ENCODE results near the gene FBXO44.

FBXO44 gene

DNA sequence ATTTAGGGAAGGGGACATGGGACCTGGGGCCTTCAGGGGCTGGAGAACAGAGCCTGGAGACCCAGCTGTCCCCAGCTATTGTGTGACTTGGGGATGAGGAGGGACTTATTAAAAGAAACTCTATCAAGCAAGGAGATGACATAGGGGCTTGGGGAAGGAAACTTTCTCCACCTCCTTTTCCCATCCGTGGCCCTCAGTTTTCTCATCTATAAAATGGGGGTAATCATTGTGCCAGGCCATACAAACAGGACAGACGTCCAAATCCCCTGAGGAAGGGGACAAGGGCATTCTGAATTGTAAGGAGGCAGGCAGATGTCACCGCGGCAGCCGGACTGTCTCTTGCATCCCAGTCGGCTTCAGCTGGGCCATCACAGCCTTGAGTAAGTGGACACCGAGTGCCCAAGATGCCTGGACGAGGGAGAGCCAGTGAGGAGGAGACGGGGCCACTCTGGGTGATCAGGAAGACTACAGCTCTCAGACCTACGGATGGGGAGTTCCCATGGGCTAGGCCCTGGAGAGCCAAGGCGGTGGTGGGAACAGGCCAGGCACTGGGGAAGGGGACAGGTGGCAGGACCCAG lies 2.4 kb upstream of the FBXO44 start:
- Histone ChIP-seq H3K9ac (ENCODE audit: low read length) (no peak overlapping the region), H3K36me3 (ENCODE audit: control insufficient read depth, insufficient read depth, low read length) (no peaks in the 10 kb centered on the region), H3K27me3 (ENCODE audit: control insufficient read depth, insufficient read depth, low read length) (peaks cover 38% of the 10 kb centered on the region), H3K9me3 (ENCODE audit: control insufficient read depth, low read length) (no peaks in the 10 kb centered on the region), H3K4me1 (ENCODE audit: control insufficient read depth, insufficient read depth, low read length) (peaks cover 41% of the 10 kb centered on the region), H3K4me3 (ENCODE audit: low read length) (no peak overlapping the region)

DNA sequence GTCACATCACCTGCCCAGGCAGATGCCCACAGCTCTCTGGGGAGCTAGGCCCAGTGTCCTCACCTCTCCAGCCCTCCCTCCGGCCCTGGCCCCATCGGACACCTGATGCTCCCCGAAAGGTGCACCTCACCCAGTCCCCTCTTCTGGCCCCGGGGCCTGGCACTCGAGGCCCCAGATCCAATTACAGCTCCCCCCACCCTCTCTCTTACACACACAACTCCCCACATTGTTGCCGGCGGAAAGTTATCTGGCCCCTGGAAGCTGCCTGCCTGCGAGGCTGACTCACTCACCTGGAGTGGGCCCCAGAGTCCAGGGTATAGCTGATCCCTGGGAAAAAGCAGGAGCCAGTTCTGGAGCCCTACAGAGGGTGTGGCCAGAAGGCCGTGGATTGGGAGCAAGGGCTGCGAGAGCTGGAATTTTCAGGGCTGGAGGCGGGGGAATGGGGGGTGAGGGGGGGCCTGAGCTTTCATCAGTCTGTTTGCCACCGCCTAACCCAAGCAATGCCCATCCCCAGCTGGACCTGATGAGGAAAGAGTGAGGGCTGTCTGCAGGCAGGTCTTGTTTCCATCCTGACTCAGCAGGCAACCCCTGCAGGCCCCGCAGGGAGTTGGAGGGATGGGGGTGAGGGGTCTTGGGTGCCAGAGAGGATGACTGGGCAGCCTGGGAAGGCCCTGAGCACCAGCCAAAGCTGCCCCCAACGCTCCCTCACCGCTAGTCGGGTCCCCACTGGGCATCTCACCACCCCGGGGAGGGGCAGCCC lies 1.4 kb upstream of the FBXO44 start:
- H3K4me3 ChIP-seq (ENCODE audit: low read length) = no peak overlapping the region
- H3K4me1 ChIP-seq (ENCODE audit: control insufficient read depth, insufficient read depth, low read length) = peaks cover 38% of the 10 kb centered on the region
- H3K9me3 ChIP-seq (ENCODE audit: control insufficient read depth, low read length) = no peaks in the 10 kb centered on the region
- H3K9ac ChIP-seq (ENCODE audit: low read length) = no peak overlapping the region
- no peaks in the 10 kb centered on the region for H3K36me3 ChIP-seq (ENCODE audit: control insufficient read depth, insufficient read depth, low read length)
- H3K27me3 ChIP-seq (ENCODE audit: control insufficient read depth, insufficient read depth, low read length) = peaks cover 28% of the 10 kb centered on the region

DNA sequence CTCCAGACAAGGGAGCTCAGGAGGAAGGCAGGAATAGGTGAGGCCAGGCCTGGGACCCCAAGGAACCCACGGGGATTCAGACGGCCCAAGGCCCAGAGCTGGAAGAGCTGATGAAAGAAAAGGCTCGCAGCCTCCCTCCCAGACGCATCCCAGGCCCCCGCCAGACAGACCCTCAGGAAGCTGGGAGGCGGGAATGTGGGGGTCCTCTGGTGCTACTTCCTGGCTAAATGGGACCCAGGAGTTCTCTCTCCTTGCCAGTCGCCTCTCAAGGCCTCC lies 878 bp upstream of the FBXO44 start:
- H3K9me3 ChIP-seq (ENCODE audit: control insufficient read depth, low read length) = no peaks in the 10 kb centered on the region
- H3K36me3 ChIP-seq (ENCODE audit: control insufficient read depth, insufficient read depth, low read length) = no peaks in the 10 kb centered on the region
- H3K4me3 ChIP-seq (ENCODE audit: low read length) = no peak overlapping the region
- H3K9ac ChIP-seq (ENCODE audit: low read length) = no peak overlapping the region
- H3K27me3 ChIP-seq (ENCODE audit: control insufficient read depth, insufficient read depth, low read length) = peaks cover 25% of the 10 kb centered on the region
- peaks cover 34% of the 10 kb centered on the region for H3K4me1 ChIP-seq (ENCODE audit: control insufficient read depth, insufficient read depth, low read length)

DNA sequence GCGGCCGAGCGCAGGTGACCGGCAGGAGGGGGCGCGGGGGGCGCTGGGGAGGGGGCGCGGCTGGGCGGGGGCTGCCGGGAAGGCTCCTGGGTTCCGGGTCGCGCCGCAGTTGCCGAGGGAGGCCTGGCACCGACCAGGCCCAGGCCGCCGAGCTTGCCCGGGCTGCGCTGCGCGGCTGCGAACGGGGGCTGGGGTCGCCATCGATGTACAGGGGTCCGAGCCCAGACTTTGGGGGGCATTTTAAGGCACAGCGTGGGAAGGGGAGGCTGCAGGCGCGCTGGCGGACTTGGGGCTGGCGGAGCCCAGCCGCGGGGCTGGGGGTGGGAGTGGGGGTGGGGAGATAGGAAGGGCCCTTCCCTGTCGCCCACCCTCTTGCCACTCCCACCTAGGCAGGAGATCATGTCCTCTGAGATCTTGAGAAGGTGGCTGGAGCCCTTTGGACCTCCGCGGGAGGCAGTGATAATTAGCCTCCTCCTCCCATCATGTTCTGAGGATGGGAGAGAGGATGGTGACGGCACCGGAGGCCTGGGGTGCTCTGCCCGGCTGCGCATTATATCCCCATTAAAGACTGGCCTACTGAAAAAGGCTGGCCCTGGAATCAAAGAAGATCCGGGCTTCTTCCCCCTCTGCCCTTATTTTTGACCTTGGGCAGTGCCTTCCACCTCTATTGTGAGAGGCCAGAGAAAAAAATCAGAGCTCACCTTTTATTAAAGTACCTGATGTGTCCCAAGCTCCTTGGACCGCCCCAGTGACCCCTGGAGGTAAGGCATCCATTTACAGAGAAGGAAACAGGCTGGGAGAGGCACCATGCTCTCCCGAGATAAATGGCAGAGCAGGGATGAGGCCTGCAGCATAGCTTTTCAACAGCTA lies 497 bp downstream of the FBXO44 start:
- Histone ChIP-seq H3K9me3 (ENCODE audit: control insufficient read depth, low read length) (no peaks in the 10 kb centered on the region), H3K36me3 (ENCODE audit: control insufficient read depth, insufficient read depth, low read length) (no peaks in the 10 kb centered on the region), H3K4me1 (ENCODE audit: control insufficient read depth, insufficient read depth, low read length) (peaks cover 23% of the 10 kb centered on the region), H3K9ac (ENCODE audit: low read length) (peak overlapping the region; percentile 53), H3K4me3 (ENCODE audit: low read length) (no peak overlapping the region), H3K27me3 (ENCODE audit: control insufficient read depth, insufficient read depth, low read length) (peaks cover 16% of the 10 kb centered on the region)

DNA sequence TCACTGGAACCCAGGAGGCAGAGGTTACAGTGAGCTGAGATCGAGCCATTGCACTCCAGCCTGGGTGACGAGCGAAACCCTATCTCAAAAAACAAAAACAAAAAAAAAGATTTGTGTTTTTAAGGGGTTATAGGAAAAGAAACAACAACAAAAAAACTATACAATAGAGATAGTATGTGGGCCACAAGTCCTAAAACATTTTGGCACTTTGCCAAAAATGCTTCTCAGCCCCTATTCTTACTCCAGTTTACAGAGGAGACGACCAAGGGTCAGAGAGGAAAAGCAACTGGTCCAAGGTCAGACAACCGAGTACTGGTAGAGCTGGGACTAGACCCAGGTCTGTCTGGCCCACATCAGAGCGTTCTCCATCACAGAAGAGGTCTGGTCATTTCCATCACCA lies 3.0 kb downstream of the FBXO44 start:
- Histone ChIP-seq H3K27me3 (ENCODE audit: control insufficient read depth, insufficient read depth, low read length) (peaks cover 6% of the 10 kb centered on the region), H3K4me1 (ENCODE audit: control insufficient read depth, insufficient read depth, low read length) (peaks cover 15% of the 10 kb centered on the region), H3K36me3 (ENCODE audit: control insufficient read depth, insufficient read depth, low read length) (no peaks in the 10 kb centered on the region), H3K9me3 (ENCODE audit: control insufficient read depth, low read length) (no peaks in the 10 kb centered on the region), H3K9ac (ENCODE audit: low read length) (no peak overlapping the region), H3K4me3 (ENCODE audit: low read length) (no peak overlapping the region)

DNA sequence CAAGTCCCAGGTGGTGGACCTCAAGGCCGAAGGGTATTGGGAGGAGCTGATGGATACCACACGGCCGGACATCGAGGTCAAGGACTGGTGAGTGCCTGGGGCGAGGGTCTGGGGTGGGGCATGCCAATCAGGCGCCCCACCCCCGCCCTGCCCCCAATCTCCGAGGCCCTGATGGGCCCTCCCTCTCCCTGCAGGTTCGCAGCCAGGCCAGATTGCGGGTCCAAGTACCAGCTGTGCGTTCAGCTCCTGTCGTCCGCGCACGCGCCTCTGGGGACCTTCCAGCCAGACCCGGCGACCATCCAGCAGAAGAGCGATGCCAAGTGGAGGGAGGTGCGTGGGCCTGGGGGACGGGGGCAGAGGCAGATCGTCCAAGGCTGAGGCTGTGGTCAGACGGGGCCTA lies 3.9 kb downstream of the FBXO44 start:
- Histone ChIP-seq H3K27me3 (ENCODE audit: control insufficient read depth, insufficient read depth, low read length) (peaks cover 6% of the 10 kb centered on the region), H3K4me3 (ENCODE audit: low read length) (no peak overlapping the region)

DNA sequence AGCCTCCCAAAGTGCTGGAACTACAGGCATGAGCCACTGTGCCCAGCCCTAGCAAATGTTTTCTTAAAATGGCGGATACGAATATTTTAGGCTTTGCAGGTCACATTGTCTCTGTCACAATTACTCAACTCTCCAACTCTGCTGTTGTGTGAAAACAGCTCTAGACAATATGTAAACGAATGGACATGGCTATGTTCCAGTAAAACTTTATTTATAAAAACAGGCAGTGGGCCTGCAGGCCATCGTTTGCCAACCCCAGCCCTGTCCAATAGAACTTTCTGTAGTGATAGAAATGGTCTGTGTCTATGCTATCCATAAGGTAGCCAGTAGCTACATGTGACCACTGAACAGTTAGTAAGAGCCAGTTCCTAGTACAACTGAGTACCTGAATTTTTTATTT lies 5.1 kb downstream of the FBXO44 start:
- no peaks in the 10 kb centered on the region for H3K9me3 ChIP-seq (ENCODE audit: control insufficient read depth, low read length)
- peaks cover 15% of the 10 kb centered on the region for H3K4me1 ChIP-seq (ENCODE audit: control insufficient read depth, insufficient read depth, low read length)
- H3K9ac ChIP-seq (ENCODE audit: low read length) = no peak overlapping the region
- no peak overlapping the region for H3K4me3 ChIP-seq (ENCODE audit: low read length)
- H3K27me3 ChIP-seq (ENCODE audit: control insufficient read depth, insufficient read depth, low read length) = peaks cover 6% of the 10 kb centered on the region
- no peaks in the 10 kb centered on the region for H3K36me3 ChIP-seq (ENCODE audit: control insufficient read depth, insufficient read depth, low read length)

More for the DNA sequence above, 3.9 kb downstream of the FBXO44 start:
- no peak overlapping the region for H3K9ac ChIP-seq (ENCODE audit: low read length)
- no peaks in the 10 kb centered on the region for H3K36me3 ChIP-seq (ENCODE audit: control insufficient read depth, insufficient read depth, low read length)
- no peaks in the 10 kb centered on the region for H3K9me3 ChIP-seq (ENCODE audit: control insufficient read depth, low read length)
- H3K4me1 ChIP-seq (ENCODE audit: control insufficient read depth, insufficient read depth, low read length) = peaks cover 16% of the 10 kb centered on the region

DNA sequence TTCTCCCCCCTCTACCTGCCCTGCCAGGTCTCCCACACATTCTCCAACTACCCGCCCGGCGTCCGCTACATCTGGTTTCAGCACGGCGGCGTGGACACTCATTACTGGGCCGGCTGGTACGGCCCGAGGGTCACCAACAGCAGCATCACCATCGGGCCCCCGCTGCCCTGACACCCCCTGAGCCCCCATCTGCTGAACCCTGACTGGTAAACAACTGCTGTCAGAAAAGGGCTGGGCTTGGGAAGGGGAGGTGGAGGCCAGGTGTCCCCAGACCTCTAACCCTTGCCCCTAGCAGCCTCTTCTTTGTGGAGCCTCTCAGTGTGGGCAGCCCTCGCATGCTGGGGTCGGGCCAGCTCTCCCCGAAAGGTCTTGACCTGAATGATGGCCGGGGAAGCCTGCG lies 6.4 kb downstream of the FBXO44 start:
- H3K27me3 ChIP-seq (ENCODE audit: control insufficient read depth, insufficient read depth, low read length) = no peaks in the 10 kb centered on the region
- no peak overlapping the region for H3K9ac ChIP-seq (ENCODE audit: low read length)
- H3K4me1 ChIP-seq (ENCODE audit: control insufficient read depth, insufficient read depth, low read length) = peaks cover 6% of the 10 kb centered on the region
- no peaks in the 10 kb centered on the region for H3K9me3 ChIP-seq (ENCODE audit: control insufficient read depth, low read length)
- no peaks in the 10 kb centered on the region for H3K36me3 ChIP-seq (ENCODE audit: control insufficient read depth, insufficient read depth, low read length)
- H3K4me3 ChIP-seq (ENCODE audit: low read length) = no peak overlapping the region

DNA sequence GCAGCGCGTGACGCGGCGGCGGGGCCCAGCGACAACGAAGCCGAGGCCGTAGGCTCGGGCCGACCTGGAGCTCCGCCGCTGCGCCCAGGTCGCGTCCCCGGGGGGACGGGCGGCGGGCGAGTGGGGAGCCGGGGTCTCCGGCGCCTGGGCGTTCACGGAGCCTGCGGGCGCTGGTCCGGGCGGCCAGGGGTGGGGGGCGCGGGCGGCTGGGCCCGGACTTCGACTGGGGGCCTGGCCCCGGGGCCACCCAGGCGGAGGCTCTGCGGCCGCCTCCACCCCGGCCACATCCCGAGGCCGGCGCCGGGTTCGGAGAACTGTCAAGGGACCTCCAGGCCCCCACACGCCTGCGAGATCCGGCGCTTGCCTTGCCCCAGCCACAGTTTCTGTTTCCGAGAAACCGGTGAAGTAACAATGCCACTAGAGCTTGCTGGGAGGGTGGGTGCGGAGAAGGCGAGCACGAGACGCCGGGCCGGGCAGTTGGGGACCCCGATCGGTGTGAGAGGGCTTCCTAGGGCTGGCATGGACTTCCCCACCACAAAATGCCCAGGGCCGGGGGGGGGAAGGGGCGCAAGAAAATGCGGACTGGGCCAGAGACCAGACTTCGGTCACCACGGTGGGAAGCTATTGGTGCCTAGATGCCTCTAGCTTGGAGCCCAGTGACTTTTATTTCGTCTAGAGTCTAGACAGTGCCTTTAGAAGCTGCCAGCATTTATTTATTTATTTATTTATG lies 9.8 kb downstream of the FBXO44 start:
- Histone ChIP-seq H3K4me3 (ENCODE audit: low read length) (peak overlapping the region; percentile 46), H3K9ac (ENCODE audit: low read length) (peak overlapping the region; percentile 82), H3K4me1 (ENCODE audit: control insufficient read depth, insufficient read depth, low read length) (peaks cover 6% of the 10 kb centered on the region), H3K9me3 (ENCODE audit: control insufficient read depth, low read length) (no peaks in the 10 kb centered on the region), H3K27me3 (ENCODE audit: control insufficient read depth, insufficient read depth, low read length) (no peaks in the 10 kb centered on the region), H3K36me3 (ENCODE audit: control insufficient read depth, insufficient read depth, low read length) (no peaks in the 10 kb centered on the region)

DNA sequence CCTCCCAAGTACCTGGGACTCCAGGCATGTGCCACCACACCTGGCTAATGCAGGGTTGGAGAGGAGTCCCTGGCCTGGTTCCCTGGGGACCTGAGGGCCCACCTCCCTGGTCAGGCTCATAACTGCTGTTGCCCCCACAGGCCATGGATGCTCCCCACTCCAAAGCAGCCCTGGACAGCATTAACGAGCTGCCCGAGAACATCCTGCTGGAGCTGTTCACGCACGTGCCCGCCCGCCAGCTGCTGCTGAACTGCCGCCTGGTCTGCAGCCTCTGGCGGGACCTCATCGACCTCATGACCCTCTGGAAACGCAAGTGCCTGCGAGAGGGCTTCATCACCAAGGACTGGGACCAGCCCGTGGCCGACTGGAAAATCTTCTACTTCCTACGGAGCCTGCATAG lies 13.8 kb downstream of the FBXO44 start:
- Histone ChIP-seq H3K9ac (ENCODE audit: low read length) (no peak overlapping the region), H3K9me3 (ENCODE audit: control insufficient read depth, low read length) (no peaks in the 10 kb centered on the region), H3K4me3 (ENCODE audit: low read length) (no peak overlapping the region), H3K4me1 (ENCODE audit: control insufficient read depth, insufficient read depth, low read length) (peaks cover 17% of the 10 kb centered on the region), H3K36me3 (ENCODE audit: control insufficient read depth, insufficient read depth, low read length) (no peaks in the 10 kb centered on the region), H3K27me3 (ENCODE audit: control insufficient read depth, insufficient read depth, low read length) (no peaks in the 10 kb centered on the region)

DNA sequence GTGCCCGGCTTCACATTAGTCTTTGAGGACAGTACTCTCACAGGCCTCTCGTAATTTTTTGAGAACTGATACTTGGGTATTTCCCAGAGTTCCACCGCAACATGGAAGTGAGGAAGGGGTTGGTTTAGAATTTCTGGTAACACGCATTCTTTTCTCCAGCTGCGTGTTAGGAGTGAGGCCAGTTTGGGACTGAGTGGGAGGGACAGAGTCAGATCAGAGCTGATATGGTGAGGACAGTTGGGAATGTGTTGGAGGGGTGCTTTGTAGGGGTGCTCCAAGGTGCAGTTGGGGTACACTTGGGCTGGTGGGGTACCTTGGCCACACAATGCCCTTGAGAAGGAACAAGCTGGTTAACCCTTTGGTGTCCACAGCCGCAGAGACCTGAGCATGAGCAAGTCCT lies 16.1 kb downstream of the FBXO44 start:
- peaks cover 13% of the 10 kb centered on the region for H3K4me1 ChIP-seq (ENCODE audit: control insufficient read depth, insufficient read depth, low read length)
- no peaks in the 10 kb centered on the region for H3K9me3 ChIP-seq (ENCODE audit: control insufficient read depth, low read length)
- H3K4me3 ChIP-seq (ENCODE audit: low read length) = no peak overlapping the region
- no peaks in the 10 kb centered on the region for H3K27me3 ChIP-seq (ENCODE audit: control insufficient read depth, insufficient read depth, low read length)
- H3K9ac ChIP-seq (ENCODE audit: low read length) = no peak overlapping the region
- H3K36me3 ChIP-seq (ENCODE audit: control insufficient read depth, insufficient read depth, low read length) = no peaks in the 10 kb centered on the region

DNA sequence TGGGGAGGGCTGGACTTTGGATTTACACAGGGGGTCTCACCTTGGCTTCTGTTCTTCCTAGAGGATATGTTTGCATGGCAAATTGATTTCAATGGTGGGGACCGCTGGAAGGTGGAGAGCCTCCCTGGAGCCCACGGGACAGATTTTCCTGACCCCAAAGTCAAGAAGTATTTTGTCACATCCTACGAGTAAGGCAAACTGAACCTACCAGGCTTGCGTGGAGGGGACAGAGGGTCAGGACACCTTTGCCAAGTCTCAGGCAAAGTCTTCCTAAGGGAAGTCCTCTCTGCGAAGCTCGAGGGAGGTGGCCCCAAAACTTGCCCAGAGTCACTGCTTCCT lies 16.5 kb downstream of the FBXO44 start:
- H3K4me1 ChIP-seq (ENCODE audit: control insufficient read depth, insufficient read depth, low read length) = peaks cover 13% of the 10 kb centered on the region
- H3K27me3 ChIP-seq (ENCODE audit: control insufficient read depth, insufficient read depth, low read length) = no peaks in the 10 kb centered on the region
- no peak overlapping the region for H3K4me3 ChIP-seq (ENCODE audit: low read length)
- H3K9me3 ChIP-seq (ENCODE audit: control insufficient read depth, low read length) = no peaks in the 10 kb centered on the region
- no peaks in the 10 kb centered on the region for H3K36me3 ChIP-seq (ENCODE audit: control insufficient read depth, insufficient read depth, low read length)
- no peak overlapping the region for H3K9ac ChIP-seq (ENCODE audit: low read length)

Measured in mucosa of stomach (tissue), 1 donor.